GM12891 (cell line): ENCODE data around the gene SETD4.

Source experiments
- PAX5 ChIP-seq: IDR thresholded peaks from 2 replicates; pipeline ENCODE4 v1.6.1; 2011; ENCODE audit warnings: low read length, moderate library complexity, mild to moderate bottlenecking; ENCODE audit not compliant: insufficient read depth, severe bottlenecking
- POLR2A ChIP-seq: IDR thresholded peaks from 2 replicates; pipeline ENCODE4 v1.6.1; 2011; ENCODE audit warnings: low read depth, low read length, control low read depth
- POLR2AphosphoS5 ChIP-seq: IDR thresholded peaks from 2 replicates; pipeline ENCODE4 v1.6.1; 2011; ENCODE audit warnings: low read depth, low read length, control low read depth
- POU2F2 ChIP-seq: IDR thresholded peaks from 2 replicates; pipeline ENCODE4 v1.6.1; 2011; ENCODE audit warnings: low read depth, mild to moderate bottlenecking, control low read depth, low read length, moderate library complexity
- SPI1 ChIP-seq: IDR thresholded peaks from 2 replicates; pipeline ENCODE4 v1.6.1; 2011; ENCODE audit warnings: low read depth, low read length, control low read depth
- TAF1 ChIP-seq: IDR thresholded peaks from 2 replicates; pipeline ENCODE4 v1.6.1; 2011; ENCODE audit warnings: low read depth, low read length, control low read depth

DNA sequence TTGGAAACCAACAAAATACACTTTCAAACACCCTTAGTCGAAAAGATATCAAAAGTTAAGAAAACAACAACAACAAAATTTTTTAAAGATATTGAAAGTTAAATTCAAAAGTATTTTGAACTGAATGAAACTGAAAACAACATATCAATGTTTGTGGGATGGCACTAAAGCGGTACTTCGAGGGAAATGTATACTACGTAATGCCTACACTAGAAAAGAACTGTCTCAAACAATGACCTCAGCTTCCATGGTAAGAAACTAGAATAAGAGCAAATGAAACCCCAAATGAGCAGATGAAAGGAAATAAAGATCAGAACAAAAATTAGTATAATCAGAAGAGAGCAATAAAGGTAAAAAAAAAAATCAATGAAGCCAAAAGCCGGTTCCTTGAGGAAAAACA, 15.6 kb upstream of the SETD4 start:
- no peak for TF ChIP-seq POLR2AphosphoS5
- no peak for TF ChIP-seq POLR2A
- no peak for TF ChIP-seq TAF1
- TF ChIP-seq POU2F2, result no peak
- TF ChIP-seq SPI1, result no peak
- no peak for TF ChIP-seq PAX5
